Stimulated activated CD4-positive, alpha-beta T cell treated with anti-CD3 and anti-CD28 coated beads, Interleukin-1b, Interleukin-23, amount 100 ng/mL, for 24 hours (primary cell): ENCODE data around the gene DOCK9.

Experiments
- DNase-seq, 4 experiments: peaks; one replicate each; pipeline ENCODE4 v3.0.0-alpha.2; 2020; ENCODE audit warnings: low read depth in 4 of 4, low spot score in 1 of 4

Gene DOCK9

DNA sequence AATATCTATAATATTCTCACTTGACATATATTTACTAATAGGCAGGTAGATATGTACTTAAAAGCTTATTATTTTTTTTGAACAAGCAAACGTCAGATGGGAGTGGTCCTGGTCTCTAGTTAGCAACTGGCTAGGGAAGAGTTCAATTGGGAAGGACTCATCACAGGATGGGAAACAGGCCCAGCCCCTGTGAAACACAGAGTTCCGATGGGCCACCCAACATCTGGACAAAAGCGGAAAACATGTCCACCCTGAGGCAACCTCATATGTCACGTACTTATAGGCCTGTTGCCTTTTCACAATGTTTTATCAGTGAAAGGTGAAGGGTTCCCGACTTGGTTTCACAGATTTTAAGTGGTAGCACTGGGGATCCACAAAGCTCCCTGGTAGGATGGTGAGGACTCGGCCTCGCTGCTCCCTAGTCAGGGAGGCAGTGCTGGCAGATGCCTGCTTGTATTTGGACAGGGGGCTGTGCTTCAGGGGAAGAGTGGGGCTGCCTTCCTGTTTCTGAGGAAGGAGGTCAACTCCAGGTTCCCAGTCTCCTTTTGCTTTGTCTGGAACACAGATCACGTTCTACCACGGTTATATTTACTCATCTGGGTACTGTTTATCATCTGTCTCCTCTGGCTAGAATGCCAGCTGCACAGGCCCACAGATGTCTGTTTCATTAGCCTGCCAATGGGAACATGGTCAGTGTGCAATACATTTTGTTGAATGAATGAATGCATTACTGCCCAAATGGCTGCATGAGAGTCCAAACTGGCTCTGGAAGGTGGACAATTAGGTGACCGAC lies 176.0 kb downstream of the DOCK9 start:
- no peak for DNase-seq

DNA sequence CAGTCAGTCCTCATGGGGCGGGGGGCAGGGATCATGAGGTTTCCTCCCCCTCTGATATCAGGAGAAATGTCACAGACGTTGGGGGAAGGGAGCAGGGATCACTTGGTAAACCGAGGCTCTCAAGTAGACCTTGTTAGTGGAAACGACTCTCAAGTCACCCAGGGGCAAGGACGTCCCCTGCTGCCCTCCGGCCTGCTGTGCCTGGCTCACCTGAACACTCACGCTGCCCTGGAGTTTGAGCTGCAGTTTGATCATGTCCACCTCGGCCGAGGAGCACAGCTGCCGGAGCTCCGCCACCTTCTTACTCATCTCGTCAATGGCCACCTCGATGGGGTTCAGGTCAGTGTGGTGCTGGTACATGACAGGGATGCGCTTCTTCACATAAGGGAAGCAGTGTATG lies 177.8 kb downstream of the DOCK9 start:
- DNase-seq, result no peak

DNA sequence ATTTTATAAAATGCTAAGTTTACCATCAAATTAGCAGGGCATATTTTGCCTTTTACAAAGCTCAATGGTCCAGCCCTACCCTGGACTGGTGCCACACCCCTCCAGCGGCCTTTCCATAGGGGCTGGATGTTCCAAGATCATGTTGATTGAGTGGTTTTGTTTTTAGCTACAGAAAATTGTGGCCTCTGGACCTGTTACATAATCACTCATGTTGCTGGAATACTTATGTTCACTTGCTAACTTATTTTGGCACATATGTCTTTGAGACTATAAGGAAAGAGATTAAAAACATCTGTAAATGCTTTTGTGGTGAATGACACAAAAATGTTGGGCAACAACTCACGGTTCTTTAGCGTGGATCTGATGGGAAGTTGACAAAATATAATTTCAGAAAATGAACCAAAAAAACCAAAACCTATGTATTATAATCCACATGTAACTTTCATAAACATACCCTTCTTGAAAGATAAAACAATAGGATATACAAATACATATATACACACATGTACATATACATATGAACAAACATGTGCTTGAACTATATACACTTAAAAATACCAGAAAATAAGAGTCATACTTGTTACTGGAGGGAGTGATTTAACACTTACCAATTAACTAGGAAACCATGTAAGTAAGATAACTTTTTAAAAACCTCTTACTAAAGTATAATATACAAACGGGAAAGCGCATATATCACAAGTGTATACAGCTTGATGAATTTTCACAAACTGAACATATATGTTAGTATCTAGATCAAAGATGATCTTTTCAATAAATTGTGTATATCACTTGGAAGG lies 178.8 kb downstream of the DOCK9 start:
- no peak for DNase-seq

DNA sequence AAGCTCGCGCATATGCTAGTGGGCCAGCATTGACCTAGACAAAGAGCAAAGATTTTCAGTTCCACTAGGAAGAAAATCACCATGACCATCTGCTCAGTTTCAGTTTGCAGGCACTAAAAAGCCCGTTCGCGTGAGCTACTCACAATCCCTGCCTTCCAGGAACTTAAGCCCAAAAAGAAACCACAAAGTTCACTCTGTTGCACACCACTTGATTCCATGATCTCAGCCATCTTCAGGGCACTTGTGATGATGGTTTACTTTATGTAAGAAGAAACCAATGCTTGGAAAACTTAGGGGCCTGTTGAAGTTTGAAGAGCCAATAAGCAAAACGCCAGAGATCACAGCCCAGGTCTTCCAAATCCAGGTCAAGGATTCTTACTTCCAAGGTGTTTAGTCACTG lies 180.4 kb downstream of the DOCK9 start:
- no peak for DNase-seq

DNA sequence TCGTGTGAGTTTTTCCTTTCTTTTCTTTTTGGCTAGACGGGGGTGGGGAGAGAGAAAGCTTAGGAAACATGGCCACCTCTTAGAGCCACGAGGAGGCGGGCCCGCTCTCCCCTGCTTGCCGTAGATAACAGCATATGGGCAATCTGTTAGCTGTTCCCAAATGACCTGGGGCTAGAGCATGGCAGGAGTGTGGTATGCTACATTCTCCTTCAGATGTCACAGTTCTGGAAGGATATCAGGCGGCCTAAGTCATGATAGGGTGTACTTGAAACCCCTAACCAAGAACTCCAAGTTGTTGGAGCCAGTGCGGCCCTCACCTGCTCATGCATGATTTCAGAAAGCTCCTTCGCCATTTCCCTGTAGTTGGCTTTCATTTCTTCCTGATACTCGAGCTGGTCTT lies 181.1 kb downstream of the DOCK9 start:
- no peak for DNase-seq

DNA sequence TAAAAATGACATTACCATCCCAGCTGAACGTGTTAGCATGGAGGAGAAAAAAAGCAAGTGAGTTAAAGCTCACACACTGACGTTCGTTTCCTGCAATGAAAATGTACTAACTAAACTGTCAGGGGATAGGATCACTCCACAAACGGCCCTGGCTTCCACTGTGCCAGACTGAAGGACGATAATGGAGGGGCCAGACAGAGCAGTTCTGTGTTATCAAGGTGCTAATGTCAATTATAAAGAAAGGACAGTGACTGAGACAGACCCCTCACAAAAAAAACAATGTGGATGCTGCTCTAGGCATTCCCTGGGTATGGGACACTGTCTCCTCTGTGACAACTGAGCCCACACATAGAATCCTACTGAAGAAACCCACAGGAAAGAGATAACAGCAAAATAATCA lies 181.7 kb downstream of the DOCK9 start:
- DNase-seq, result no peak

DNA sequence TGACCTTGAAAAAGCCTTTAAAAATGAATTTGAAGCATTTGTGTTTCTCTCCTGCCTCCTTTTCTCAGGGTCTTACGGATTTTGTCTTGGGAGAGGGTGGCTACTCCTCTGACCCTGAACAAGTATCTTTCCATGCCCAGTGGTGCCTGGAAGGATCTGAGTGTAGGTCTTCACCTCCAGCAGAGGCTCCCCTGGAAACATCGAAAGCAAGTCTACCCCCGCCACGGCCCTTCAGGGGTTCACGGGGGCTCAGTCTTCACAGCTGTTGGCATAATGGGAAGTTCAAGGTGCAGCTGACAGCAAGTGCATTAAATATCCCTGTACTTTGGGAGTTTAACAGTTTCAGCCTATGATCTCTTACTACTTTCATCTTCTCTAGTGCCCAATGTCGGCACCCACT lies 182.6 kb downstream of the DOCK9 start:
- no peak for DNase-seq

DNA sequence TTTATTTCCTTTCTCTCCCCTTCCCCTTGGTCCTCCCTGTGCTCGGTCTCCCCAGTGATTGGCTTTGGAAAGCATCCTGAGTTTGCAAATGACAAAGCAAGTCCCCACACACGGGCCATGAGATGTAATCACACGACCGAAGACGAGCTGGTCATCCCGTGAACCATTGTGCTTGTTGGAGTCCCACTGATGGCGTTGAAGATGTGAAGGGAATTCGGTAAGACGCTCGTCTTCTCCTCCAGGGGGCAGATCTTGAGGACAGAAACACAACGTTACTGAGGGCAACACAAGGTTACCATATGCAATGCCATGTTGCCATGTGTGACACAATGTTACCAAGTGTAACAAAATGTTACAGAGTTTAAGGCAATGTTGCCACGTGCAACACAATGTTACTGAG lies 183.4 kb downstream of the DOCK9 start:
- no peak for DNase-seq

DNA sequence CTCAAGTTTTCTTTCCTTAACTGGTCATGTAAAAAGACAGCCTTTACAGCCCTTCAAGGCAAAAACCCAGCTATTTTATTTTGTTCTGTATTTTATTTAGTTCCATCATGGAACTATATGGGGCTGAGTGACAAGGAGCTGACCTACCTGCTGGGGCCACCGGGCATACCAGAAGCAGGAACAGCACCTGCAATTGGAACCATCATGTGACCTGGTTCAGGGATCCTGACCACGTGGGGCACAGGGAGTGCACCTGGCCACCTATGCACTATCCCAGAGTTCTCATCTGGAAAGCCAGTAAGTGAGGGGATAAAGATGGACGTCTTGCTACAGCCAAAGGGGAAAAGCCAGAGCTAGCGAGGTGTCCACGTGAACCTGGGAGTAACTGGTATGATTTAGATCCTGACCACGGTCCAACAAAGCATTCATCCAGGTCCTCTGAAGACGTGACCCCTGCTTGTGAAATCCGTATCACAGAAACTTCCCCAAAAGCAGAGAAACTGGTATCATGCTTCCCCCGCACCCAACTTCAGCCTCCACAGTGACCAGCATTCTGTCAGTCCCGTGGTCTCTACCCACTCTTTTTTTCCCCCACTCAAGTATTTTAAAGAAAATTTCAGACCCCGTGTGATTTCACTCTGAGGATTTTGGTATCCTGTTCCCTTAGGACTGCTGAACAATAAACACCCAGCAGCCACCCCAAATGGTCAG lies 184.9 kb downstream of the DOCK9 start:
- no peak for DNase-seq

DNA sequence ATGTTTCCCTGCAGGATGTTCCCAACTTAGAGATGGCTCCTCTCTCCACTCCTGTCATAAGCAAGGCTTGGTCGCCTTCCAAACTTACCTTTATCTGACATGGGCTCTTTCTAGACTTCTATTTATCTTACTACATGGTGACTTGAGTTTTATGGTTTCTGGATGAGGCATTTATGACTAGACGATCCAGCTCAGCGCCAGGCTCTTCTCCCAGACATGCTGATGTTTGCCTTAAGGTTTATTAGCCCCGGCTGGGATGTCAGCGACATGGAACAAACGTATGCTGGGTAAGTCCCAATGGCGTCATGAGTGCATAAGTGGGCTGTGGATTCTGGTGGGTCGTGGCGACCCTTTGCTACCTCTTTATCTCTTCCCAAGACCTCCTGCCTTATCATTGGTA lies 185.5 kb downstream of the DOCK9 start:
- no peak for DNase-seq

DNA sequence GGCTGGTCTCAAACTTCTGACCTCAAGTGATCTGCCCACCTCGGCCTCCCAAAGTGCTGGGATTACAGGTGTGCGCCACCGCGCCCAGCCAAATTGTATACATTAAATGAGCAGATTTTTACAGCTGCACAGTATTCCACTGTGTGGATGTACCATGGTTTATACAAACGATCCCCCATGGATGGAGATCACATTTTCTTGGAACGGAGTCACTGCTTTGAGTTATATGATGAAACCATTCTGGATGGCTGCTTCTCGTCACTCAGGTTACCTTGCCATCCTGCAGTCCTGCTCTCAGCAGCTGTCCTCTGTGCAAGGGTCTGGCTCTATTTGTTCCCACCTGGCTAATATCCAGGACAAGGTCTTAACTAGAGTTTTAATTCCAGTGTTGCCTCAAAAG lies 186.3 kb downstream of the DOCK9 start:
- no peak for DNase-seq

DNA sequence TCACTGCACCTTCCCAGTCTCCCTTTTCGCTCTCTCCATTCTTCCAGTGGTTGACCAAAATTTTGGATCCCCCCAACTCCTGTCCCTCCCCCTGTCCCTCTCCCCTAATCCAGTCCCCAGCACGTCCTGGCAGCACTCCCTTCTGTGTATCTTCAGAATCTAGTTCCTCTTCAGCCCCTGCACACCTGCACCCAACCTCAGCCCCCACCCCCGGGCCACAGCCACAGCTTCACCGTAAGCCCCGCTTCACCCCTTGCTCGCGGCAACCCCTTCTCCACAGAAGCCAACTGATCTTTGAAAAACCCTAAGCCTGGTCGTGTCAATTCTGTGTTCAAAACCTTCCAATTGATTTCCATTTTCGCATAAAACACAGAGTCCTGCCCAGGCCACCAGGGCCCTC lies 189.9 kb downstream of the DOCK9 start:
- no peak for DNase-seq

DNA sequence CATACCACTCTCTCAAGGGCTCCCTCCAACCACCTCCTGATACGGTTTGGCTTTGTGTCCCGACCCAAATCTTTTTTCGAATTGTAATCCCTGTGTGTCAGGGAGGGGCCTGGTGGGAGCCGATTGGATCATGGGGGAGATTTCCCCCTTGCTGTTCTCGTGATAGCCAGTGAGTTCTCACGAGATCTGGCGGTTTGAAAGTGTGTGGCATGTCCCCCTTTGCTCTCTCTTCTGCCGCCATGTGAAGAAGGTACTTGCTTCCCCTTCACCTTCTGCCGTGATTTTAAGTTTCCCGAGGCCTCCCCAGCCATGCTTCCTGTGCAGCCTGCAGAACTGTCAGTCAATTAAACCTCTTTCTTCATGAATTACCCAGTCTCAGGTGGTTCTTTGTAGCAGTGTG lies 190.7 kb downstream of the DOCK9 start:
- no peak for DNase-seq

DNA sequence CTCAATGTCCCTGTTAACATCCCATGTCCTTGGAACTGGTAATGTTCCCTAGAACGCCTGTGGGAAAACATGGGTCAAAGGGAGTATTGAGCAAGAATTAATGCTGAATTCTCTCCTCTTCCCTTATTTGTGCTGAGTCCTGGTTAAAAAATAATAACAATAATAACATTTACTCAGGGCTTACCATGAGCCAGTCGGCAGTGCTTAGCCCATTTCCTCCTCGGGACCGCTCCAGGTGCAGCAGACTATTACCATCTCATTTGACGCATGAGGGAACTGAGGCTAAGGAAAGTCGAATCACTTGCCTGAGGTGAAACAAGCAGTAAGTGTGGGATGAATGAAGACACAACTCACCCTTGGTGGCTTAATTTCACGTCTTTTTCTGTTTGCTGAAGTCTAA lies 191.8 kb downstream of the DOCK9 start:
- no peak for DNase-seq

DNA sequence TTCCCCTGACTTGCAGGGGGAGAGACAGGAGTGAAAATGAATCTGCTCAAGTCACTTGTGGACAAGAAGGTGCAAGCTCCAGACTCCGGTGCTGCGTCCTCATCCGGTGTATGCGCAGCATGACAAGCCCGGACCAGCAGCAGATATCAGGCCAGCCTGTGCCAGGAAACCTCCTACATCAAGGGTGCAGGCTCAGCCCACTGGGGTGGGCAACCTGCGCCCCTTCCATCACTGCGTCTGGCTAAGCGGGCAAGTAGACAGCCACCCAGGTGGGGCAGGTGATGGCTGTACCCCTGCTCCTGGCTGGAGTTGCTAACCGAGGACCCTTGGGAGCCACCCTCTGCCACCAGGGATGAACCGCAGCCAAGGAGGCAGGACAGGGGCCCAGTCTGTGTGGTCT lies 192.5 kb downstream of the DOCK9 start:
- DNase-seq, result no peak

DNA sequence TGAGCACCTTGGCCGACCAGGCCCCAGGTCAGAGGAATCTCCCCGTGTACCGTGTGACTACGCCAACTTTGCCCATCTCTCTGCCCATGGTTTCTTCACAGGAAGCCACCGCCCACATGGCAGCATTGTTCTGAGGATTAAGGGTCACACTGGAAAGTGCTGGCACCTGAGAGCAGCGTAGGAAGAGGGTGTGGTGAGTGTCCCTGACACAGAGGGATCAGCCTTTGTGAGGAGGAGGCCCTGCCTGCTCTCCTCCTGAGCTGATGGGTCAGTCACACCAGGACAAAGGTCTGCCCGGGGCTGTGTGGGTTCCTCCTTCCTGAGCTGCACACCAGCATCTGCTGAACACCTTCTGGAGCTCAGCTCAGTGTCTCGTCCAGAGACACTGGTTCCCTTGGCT lies 193.2 kb downstream of the DOCK9 start:
- no peak for DNase-seq

DNA sequence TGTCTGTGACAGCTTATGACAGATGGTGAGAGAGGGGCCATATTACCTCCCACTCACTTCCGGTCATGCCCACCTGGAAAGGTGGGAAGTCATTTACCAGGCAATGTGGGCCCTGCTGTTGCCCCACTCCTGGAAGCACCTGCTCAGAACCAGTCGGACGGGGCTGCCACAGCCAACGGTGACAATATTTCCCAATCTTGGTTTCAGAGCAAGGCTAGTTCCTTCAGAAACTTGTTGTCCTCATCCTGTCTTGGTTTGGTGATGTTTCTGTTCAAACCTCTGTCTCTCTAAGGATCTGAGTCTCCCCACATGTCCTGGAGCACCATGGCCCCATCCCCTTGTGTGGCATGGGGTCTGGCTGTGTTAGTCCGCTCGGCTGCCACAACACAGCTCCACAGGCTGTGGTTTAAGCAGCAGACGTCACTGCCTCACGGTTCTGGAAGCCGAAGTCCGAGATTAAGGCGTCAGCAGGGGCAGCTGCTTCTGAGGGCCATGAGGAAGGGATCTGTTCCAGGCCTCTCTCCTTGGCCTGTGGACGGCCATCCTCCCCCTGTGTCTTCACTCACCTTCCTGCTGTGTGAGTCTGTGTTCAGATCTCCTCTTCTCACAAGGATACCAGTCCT lies 193.9 kb downstream of the DOCK9 start:
- no peak for DNase-seq

DNA sequence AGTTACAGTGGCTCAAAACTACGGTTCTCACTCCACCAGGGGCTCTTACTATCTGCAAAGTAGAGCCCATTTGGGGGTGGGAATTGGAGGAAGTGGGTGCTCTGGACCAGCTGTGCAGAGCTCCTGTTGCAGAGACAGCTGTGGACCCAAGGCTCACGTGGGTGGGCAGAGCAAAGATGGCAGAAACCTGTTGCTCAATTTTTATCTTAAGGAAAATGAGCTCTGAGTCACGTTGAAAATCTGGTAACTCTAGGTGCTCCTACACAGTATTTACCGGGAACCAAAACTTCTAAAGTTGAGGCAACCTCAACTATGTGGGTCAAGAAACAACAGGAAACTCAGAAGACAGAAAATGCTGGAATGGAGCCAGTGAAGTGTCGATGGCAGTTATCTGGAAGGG lies 195.2 kb downstream of the DOCK9 start:
- no peak for DNase-seq

DNA sequence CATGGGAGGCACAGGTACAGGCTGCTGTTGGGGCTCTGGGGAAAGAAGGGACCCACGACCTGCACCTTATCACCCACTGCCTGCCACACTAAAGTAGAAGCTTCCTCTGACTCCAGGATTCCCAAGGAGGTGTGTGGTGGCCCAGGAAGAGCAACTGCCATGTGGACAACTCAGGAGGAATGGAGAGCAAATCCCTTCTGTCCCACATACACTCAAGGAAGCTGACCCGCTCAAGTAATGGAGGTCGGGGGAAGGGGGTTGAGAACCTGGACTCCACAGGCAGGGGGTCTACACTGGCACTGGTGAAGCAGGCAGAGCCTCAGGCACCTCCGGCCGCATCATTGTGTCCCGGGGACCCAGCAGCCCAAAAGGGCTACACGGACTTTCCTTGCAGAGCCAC lies 196.0 kb downstream of the DOCK9 start:
- DNase-seq, result no peak

DNA sequence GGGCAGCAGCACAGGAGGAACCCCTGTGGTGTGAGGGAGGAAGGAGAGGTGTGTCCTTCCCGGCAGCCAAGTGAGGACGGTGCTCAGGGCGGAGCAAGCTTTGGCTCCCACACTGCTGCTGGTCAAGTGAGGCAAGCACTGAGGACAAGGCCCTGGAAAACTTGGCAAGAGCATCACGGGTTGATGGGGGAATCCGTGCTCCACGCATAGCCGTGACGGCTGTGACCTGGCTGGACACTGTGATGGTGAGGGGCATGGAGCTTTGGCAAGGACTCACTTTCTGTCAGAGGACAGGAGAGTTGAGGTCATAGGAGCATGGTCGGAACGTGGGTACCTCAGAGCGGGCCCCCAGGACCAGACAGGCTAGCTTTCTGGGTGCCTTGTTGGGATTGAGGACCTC lies 196.4 kb downstream of the DOCK9 start:
- no peak for DNase-seq

DNA sequence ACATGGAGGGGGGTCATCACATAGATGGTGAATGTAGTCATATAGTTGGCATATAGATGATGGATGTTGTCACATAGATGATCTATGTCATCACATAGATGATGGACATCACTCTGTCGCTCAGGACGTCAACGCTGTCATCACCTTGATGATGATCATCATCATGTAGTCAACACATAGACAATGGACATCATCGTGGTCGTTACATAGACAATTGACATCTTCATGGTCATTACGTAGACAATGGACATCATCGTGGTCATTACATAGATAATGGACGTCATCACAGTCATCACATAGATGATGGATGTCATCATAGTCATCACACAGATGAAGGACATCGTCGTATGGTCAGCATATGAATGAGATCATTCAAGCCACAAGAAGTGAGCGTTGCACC lies 196.8 kb downstream of the DOCK9 start:
- DNase-seq, result no peak

DNA sequence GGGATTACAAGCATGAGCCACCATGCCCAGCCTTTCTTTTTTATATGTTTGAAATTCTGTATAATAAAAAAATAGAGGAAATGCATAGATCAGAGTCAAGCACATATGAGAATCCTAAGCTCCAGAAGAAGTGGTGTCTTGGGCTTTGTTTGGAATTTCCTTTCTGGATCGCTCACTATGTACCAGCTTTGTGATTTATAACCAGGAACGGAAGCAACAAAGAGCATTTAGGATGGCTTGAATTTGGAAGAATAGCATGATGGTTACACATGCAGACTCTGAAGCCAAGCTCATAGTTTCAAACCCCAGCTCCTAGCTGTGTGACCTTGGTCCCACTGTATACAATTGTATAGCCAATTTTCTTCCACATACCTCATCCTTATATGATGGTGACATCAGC lies 197.4 kb downstream of the DOCK9 start:
- no peak for DNase-seq
